NCI-H1092 treated with DMSO at 0.1 percent for 48 hours (cell line): Measurements from ENCODE around the gene NTPCR.

Experiments used
- DNase-seq: peaks from one replicate; lab custom pipeline; 2025; lab: John Stamatoyannopoulos, UW

Gene NTPCR

DNA sequence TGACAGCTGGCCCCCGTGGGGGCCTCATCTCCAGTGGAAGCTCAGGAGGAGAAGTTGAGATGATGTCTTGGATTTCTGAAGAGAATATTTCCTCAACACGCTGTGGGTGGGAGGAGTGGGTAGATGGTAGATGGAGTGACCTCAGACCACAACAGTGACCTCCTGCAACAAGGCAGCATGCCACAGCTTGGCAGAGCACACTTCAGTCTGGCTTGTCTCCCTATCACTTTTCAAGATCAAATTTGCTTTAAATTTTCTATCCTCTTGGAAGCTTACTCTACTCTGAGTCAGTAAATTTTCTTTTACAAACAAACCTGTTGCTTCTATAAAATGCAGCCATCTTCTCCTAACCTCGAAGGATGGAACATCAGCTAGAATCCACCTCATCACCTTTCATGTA, 59.7 kb downstream of the NTPCR start:
- DNase-seq = no peak

DNA sequence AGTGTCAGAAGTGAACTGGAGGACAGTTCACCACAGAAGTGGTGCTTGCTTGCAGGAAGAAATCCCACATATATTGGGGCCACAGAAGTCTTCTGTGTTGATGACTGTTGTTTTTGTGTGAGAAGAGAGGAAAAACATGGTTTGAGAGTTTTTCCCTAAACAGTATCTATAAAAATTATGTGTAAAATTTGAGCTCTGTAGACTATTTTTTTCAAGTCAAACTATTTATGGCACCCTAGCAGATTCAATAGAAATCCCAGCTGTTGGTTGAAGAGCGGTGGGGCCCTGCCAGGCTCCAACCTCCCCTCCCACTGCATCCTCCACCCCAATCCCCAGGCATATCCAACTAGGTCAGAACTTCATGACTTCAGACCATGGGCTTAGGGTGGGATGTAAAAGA, 61.6 kb downstream of the NTPCR start:
- DNase-seq = no peak

DNA sequence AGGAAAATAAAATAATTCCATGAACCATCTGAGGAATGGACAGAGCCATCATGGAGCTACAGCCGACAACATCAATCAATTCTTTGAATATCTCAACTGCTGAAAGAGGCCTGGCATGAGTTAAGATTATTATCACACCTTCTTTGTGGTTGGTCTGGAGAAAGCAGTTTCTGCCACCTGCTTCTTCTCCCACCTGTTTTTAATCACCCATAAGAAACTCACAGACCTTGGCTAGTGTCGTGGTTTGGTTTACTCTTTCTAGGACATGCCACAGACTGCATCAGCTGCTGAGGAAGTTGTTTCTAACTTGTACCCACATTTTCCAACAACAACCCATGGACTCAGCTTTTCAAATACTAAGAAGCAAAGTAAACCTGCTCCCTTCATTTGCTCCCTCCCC, 65.6 kb downstream of the NTPCR start:
- DNase-seq = no peak

DNA sequence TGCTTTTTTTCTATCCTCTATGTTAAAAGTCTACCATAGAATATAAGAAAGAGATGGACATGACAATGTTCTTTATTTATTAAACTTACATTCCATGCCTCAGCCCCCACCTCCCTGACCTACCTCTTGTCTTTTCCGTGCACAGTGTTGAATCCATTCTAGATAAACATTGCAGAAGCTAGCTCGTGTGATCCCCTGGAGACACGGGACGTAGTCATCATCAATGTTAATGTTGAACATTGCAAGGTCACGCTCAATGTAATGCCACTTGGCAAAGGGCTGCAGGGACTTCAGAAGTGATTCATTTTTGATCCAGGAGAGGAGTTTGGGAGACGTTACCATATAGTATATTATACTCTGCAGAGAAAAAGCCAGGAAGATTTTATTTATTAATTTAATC, 66.4 kb downstream of the NTPCR start:
- no peak for DNase-seq

DNA sequence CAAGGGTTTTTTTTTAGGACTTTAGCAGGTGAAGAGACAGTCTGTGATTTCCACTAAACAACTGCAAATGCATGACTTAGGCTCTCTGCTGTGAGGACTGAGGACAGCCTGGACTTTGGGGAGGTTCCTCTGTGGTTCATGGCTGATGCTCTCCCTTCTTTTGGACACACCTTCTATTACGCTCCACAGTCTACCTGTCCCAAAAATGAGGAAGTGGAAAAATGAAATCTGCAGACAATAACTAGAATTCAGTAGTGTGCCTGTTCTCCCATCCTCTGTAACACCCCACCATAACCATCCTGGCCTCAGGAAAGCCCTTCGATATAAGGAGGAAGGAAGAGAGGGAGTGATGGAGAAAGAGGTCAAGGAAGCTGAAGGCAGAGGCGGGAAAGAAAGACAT, 68.7 kb downstream of the NTPCR start:
- no peak for DNase-seq

DNA sequence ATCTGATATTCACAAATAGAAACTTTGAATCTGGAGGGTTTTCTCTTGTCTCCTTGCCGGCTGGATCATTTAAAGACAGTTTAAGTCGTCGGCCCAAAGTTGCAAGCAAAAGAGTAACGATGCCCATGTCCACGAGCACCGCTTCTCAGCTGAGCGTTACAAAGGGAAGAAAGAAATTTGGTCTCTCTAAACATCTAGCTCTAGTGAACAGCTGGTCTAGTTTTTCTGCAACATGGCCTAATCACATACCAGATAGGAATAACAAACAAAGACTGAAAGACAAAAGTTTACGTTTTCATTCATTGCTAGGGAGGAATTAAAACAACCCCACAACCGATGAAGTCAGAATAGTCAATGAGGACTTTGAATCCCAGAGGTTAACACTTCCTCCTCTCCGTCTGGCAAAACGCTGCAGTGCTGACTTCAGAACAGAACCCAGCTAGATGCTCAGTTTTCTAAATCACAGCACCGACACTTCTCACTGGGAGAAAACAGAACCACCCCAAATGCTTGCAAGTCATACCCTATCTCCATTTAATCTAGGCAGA, 69.4 kb downstream of the NTPCR start:
- DNase-seq = no peak

DNA sequence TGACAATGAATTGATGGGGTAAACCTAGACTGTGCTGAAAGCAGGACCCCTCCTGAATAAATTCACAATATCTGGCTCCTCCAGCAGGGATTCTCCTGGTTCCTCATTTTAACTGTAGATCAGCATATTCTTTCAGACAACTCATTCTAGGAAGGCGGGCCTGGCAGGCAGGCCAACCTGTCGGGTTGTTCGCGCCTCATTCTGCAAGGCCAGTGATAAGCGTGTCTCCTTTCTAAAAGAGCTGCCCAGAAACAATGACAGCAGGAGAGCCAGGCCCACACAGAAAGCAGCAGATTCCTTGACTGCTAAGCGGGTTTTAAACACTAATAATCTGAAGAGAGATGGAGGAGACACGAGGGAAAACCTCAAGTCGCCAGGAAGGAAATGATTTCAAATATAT, 70.0 kb downstream of the NTPCR start:
- no peak for DNase-seq

DNA sequence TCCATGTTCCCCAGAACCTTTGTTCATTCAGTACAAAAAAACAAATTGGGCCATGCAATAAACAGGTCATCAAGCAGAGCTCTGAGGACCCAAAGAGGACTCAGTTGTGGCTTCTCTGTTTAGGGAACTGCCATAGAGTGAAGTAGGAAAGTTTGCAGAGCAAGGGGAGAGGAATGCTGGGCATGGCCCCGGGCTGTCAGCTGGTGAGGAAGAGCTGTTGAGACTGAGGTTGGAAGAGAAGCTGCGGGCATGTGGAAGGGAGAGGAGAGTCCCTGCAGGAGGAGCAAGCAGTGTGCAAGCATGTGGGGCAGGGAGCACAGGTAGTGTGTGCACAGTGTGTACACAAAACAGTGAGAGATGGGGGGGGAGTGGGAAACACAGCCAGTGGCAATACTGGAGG, 71.8 kb downstream of the NTPCR start:
- DNase-seq = no peak

DNA sequence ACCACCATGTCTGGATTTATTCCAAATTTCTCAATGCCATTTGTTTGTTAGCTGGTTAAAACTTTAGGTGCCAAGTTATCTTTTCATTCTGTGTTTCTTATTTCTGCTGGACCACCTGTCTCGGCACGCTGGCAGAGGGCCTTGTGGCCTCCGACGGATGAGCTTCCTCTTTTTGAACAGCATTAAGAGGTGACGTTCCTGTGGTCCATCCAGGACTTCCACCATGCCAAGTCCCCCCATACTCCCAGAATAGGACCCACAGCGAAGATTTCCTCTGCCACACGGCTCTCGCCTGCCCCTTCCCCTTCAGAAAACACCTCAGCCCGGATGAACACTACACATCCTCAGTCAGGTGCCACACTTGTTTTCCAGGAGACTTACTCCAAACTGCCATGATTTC, 73.8 kb downstream of the NTPCR start:
- DNase-seq = no peak

DNA sequence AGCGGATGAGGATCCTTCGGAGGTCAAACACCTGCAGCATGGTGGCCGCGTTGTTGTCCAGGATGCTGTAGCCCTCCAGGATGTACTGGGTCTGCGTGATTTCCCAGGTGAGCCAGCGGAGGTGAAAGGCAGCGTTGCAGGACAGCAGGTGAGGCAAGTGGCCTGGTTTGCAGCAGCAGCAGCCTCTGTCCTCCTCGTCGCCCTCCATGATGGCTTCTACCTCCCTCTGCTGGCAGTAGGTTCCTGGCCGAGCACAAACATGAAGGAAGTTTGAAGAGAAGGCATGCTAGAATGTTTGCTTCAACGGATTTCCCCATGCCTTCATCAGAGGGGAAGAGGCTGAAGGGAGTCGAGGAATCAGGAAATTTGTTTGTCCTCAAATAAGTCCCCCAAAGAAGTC, 74.7 kb downstream of the NTPCR start:
- DNase-seq = peak; percentile 54

DNA sequence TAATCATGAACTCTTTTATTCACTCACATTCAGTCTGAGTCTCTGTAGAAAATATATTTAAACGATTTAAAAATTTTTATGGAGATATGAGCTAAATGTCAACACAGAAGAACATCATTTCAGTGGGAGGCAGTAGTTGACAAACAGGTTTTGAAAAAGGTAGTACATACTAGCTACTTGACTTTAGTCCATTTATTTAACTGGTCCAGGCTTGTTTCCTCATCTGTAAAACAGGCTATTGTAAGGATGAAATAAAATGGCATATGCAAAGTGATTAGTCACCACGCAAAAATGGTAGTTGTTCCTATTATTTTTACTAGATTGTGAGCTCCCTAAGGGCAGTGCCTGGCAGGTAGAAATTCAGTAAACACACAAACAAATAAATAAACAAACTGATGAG, 75.2 kb downstream of the NTPCR start:
- DNase-seq = no peak

DNA sequence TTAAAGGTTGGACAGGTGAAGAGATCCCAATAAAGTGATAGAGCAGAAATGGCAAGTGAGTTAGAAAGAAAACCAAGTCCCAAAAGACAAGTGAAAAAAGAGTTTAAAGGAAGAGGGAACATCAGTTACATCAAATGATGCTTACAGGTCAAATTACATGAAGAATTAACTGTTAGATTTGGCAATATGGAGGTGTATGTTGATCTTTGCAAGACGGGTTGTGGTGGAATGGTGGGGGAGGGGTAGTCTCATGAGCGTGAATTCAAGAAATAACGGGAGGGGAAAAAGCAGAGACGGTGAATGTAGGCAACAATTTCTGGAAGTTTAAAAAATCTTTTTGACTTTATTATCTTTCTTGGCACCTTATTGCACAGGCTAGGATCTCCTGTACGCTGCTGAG, 76.6 kb downstream of the NTPCR start:
- no peak for DNase-seq

DNA sequence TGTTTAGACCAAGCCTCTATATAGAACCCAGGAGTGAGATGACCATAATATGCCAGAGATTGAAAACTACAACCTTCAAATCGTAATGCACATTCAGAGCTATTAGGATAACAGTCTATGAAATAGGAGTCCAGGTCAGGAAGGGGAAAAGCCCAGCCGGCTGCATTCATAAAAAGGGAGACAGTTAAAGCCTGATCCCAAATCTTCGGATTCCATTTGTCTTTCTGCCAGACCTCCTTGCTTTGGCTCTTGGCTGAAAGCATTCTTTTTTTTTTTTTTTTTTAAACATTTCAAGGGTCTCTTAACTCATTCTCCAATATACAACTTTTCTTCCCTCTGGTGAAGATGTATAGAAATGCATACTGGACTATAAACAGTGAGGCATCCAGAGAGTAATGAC, 81.1 kb downstream of the NTPCR start:
- no peak for DNase-seq

DNA sequence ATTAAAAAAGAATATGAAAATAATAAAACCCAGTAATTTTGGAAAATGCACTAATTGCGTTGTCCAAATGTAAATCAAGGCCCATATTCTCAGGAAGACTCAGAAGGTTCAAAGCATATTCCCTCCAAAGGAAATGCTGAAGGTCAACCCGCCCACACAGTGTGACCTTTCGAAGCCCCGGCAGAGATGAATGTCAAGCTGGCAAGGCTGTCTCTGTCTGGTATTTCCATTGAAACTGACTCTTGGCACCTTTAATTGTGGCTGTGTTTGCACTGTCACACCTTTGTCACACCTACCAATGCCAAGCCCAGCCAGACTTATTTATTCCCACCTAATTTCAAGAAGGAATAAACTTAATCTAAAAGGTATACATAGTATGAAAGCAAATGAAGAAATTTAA, 82.5 kb downstream of the NTPCR start:
- no peak for DNase-seq

DNA sequence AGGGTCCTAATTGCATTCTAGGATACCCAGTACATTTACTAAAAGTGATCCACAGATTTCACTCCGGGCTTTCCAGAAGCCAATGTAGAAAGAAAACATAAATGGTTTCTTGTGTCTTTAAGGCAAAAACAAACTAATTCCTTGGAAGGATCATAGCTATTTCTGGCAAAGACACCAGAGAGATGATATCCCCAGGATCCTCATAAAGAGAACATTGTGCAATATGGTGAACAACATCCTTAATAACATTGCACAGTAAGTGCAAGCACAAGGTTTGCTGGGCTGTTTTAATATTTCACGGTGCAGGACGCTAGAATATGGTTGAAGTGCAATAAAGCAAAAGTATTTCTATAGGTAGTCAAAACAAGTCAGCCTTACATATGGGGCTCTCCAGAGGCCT, 83.0 kb downstream of the NTPCR start:
- no peak for DNase-seq
